ENCODE results near the gene ZNF70.

ZNF70 gene

DNA sequence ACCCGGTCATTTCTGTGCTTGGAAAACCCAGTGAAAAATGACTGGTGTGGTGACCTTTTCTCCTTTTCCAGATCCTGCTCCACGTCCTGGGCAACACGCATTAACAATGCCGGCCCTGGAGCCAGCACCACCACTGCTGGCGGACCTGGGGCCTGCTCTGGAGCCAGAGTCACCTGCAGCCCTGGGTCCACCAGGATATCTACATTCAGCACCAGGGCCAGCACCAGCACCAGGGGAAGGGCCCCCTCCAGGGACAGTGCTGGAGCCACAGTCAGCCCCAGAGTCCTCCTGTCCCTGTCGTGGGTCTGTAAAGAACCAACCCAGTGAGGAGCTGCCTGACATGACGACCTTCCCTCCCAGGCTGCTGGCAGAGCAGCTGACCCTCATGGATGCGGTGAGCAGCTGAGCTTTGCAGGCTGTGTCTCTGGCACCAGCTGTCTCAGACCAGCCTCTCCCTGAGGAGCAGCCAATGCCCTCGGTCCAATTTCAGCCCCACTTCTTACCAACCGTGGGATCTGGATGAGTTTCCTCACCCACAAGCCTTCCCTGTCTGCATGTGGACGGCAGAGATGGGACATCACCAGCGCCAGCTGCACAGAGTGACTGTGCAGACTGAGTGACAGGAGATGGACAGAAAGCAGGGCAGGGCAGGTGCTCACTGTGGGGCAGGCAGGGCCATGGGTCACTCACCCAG is 58.2 kb downstream of the ZNF70 start:
- DNase-seq (ENCODE audit: low read depth in 2 of 2), result no peak

DNA sequence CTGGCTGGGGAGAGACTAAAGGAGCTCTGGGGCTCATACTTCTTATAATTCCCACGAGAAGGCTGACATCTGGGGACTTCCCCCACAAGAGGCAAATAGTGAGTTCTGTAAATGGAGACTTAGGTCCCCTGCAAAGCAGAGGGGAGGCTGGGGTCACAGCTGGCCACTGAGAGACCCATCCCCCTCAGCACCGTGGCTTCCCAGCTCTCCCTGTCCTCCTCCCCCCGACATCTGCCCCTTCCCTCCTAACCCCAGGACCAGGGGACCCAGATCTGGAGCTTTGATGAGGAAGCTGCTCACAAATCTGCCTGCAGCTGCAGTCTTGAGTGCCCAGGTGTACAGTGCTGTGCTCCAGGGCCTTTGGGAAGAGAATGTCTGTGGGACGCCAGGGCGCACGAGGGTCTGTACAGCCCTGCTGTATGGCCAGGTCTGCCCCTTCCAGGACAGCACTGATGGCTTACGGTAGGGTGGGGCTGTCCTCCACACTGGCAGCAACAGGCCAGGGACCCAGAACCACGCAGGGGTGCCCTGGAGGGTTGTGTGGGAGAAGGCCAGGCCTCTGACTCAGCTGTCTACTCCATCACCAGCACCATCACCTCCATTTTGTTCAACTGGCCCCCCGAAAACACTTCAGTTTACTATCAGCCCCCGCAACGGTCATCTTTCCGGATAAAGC is 59.0 kb downstream of the ZNF70 start:
- no peak for DNase-seq (ENCODE audit: low read depth in 2 of 2)

DNA sequence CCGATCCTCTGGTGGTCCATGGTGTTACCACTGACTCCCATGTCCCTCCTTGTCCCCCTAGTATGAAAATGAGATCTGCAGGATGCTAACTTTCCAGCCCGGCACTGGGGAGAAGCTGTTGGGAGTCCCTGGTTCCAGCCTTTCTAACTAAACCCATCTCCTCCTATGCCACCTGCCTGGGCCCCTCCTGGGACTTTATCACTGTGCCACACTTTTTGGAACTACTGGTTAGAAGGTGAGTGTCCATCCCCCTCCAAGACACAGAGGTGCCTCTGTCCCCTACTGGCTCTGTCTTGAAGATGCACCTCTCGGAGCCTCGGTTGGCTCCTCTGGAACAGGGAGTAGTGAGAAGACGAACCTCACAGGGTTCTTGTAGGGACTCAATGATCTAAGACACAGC is 60.2 kb downstream of the ZNF70 start, which contains the start of gene RGL4:
TSS of gene RGL4 (plus strand) at position 301 of the 400 bp plus-strand sequence. CDS start 1,018 bp downstream, outside the sequence.
- DNase-seq (ENCODE audit: low read depth in 2 of 2), result no peak

DNA sequence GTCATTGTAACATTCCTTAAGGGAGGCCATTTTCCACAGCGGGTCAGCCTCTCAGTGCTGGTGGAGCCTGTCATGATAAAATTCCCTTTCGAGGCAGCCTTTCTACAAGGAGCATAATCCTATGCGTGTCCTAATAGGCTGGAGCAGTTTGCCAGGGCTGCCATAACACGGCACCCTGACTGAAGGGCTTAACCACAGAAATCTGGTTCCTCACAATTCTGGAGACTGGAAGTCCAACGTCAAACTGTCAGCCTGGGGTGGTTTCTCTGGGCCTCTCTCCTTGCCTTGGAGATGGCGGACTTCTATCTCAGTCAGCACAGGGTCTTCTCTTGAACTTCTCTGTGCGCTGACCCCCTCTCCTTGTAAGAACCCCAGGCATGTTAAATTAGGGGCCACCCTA is 61.5 kb downstream of the ZNF70 start:
- no peak for DNase-seq (ENCODE audit: low read depth in 2 of 2)
